Activated T-helper 9 cell treated with anti-CD3 and anti-CD28 coated beads, Interleukin-2, amount 50 U/mL, for 16 hours (primary cell): Measurements from ENCODE around the gene RXFP1.

Experiments
- DNase-seq: peaks from one replicate; pipeline ENCODE4 v3.0.0-alpha.2; 2020; ENCODE audit warnings: low read depth

RXFP1 gene

GRCh38 chr4:158543191-158543590 is 21.5 kb downstream of the RXFP1 start:
- DNase-seq: no peak

- DNase-seq: no peak
Measured at GRCh38 chr4:158544141-158544540, 22.5 kb downstream of the RXFP1 start.

DNA sequence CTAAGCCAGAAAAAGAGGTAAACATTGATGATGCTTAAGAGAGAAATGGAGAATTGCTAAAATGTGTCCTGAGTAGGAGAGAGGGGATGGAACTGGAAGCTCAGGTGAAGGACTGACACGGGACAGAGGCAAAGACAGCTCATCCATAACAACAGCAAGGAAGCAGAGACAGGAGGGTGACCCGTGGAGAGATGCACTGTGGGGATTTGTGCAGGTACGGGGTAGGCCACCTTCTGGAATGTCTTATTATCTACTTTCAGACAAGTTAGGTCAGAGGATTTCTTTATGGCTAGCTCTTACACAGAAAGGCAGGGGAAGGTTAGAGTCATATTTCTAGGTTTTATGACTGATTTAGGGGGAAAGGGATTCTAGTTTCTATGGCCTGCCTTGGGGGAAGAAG is 31.7 kb downstream of the RXFP1 start:
- DNase-seq: no peak

DNA sequence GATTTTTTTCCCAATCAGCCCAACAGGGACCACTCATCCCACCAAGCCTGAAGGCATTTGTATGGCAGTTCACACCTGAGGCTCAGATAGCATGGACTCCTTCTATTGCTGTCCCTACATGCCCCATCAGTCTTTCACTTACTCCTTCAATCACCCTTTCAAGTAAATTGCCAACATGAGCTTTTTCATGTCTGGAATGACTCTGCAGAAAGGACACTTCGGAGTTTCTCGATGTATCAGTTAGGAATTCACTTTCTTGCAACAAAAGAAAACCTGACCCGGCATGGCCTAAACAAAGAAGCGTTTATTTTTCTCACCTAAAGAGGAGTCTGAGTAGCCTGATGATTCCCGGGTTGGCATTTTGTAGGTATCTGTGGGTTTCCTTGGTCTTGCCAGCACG is 38.6 kb downstream of the RXFP1 start:
- DNase-seq: no peak

GRCh38 chr4:158566860-158567259 is 45.2 kb downstream of the RXFP1 start:
- no peak for DNase-seq

DNA sequence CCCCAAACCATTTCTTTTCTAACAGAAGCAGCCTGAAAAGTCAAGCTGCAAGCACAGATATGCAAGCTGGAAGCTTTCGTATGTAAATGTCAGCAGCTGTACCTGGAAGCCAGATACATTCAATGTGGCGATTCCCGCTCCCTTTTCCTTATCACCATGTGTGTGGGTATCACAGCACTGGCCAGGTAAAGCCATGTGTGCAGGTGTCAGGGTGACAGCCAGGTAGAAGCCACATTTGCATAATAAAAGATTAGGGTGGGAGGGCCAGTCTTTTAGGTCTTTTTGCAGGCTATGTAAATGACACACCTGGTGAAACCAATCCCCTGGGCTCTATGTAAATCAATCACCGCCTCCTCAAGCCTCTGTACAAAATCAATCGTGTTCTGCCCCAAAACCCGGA is 50.1 kb downstream of the RXFP1 start:
- DNase-seq: no peak

GRCh38 chr4:158572608-158573007 is 50.9 kb downstream of the RXFP1 start:
- DNase-seq: no peak

DNA sequence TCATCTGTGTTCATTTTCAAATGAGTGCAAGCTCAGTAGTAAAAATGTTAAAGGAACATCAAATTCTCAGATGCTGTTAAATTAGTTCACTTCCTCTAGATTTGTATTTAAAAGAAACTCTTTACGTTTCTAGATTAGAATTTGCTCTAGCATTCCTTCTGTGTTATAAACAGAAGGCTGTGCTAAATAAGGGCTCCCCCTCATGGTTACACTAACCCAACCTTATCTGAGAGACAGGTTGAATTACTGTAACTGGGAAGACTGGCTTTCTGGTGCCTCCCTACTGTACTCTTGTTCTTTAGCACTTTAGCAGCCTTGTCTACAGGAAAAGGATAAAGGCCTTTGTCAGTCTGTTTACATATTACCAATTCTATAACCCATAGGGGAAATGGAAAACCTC is 56.8 kb downstream of the RXFP1 start:
- DNase-seq: no peak

GRCh38 chr4:158580064-158580463 is 58.4 kb downstream of the RXFP1 start:
- no peak for DNase-seq

DNA sequence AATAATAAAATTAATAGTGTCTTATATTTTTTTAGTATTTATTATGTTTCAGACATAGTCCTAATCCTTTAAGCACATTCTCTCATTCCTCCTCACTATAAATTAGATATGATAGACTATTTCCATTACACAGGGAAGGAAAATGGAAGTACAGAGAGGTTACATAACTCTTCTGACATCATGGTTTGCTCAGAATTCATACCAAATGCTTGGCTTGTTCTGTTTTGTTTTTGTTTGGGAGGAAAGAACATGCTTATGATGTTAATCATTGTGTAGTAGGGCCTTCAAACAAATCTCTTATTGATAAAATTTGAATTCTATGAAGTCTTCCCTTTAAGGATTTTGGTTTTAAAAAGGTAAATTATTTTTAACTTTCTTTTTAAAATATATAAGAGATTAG is 59.5 kb downstream of the RXFP1 start:
- no peak for DNase-seq

GRCh38 chr4:158586881-158587280 is 65.2 kb downstream of the RXFP1 start:
- no peak for DNase-seq

GRCh38 chr4:158588285-158588684 is 66.6 kb downstream of the RXFP1 start:
- DNase-seq: no peak

GRCh38 chr4:158588777-158589176 is 67.1 kb downstream of the RXFP1 start:
- DNase-seq: no peak

GRCh38 chr4:158590306-158590705 is 68.6 kb downstream of the RXFP1 start:
- no peak for DNase-seq

DNA sequence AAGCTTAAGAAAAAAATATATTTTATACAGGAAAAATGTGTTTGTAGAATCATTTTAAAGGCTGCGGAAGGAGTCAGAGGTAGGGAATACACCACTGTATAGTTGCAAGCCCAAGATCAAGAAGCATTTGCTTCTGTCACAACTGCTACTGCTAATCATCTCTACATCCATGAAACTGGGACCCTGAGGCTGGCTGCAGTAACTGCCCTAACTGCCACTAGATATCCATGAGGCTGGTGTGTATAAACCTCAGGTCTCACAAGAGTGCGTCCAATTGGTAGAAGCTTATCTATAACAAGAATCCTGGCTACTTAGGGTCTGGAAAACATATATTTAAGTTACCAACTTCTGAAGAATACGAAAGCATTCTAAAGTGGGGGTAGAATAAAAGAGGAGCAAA is 69.1 kb downstream of the RXFP1 start:
- DNase-seq: no peak

DNA sequence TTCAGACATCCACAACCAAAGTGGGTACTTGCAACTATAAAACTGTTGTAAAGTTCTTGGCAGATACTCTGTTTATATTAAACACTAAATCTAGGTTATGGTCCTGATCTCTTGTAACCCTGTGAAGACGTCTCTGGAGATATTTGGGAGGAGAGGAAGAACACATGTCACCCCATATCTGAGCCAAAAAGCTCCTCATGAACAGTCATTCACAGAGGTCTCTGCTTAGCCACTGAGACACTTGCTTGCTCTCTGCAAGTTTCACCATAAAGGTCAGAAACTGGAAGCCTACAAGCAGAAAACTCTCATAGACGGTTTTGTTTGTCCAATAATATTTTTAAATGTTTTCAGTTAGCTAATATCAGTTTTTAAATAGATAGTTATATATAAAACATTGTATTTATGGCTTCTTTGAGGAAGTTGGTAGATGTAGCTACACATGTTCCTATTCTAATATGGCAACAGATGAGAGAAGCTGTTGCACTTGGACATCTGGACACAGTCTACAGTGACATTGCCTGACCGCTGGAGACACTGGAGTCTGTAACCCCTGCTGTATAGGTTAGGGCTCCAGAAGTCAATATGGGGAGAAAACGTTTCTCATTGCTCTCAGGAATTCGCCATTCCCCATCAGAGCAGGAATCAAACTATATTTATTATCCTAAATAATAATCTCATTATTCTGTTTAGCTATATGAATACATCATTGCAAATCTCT is 76.4 kb downstream of the RXFP1 start:
- DNase-seq: no peak

DNA sequence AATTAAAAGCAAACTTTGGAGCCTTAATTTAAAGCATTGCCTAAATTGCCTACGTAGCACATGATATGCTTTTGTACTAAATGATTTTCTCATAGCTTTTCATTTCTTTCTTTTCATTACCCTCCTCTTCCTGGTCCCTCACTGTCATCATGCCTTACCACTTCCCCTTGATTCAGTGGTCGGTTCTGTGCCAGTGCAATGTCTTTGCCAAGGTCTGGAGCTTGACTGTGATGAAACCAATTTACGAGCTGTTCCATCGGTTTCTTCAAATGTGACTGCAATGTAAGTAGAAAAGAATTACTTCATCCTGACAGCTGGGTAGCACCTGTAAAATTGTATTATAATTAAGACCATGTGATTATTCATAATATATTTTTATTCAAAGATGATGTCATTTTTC is 77.5 kb downstream of the RXFP1 start:
- DNase-seq: no peak

DNA sequence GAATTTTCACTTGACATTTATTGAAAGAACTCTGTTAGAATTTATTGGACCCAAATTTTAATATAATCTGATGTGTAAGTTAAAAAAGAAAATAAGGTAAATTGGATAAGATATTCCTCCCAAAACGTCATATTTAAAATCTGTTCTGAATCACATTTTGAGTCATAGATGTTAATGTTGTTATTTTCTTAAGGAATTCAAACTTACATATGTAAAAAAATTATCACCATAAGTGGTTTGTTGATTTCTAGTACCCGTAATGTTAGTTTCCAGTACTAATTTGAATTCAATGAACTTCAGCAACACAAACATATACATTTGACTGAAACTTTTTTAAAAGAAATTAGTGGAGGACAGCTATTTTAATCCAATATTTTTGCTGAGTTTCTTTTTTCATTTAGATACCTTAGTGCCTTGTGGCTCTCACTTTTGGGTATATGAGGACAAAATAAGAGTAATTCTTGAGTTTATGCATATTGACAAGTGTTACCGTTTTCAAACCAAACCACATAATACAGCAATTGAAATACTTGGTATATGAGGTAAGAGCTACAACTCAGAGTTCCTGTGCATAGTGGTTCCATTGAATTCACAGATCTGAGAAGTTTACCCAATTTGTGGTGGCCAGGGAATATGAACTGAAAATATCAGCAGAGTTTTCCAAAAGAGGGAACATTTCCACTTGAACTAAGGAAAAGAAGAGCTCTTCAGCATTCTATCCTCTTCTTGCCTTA is 78.2 kb downstream of the RXFP1 start:
- DNase-seq: no peak

DNA sequence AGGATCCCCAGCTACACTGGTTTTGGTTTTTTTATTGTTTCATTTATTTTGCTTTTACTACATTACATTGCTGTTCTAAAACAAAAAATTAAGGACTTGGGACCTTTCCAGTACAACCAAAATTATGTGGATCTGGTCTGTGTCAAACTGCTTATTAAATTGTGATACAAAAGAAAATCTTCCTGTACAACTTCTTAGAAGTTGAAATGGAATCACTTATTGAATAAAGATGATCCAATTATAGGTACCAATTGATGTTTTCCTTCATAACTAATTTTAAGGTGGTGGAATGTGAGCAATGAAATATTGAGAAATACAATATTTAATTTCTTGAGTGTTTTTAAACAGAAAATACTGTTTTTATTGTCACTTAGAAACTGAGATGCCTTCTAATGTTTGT is 82.7 kb downstream of the RXFP1 start:
- DNase-seq: no peak

GRCh38 chr4:158605393-158605792 is 83.7 kb downstream of the RXFP1 start:
- DNase-seq: no peak

DNA sequence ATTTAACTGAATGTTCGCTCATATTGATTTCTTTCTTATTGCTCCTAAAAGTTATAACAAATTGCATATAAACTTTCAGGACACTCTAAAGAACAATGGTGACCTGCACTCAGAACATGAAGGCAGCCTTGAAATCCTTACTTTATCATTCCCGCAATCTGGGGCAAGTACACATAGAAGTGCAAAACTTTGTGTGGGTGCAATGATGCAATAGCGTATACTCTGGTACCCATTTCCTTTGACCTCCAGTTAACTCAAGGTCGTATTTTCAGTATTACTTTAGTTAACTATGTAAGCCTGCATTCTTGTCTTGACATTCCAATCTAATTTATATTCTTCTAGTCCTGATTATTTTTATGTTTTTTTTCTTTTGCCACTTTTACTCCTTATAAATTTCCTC is 85.3 kb downstream of the RXFP1 start:
- DNase-seq: no peak

- DNase-seq: no peak
Measured at GRCh38 chr4:158609116-158609515, 87.4 kb downstream of the RXFP1 start.

GRCh38 chr4:158610790-158611189 is 89.1 kb downstream of the RXFP1 start:
- DNase-seq: no peak

DNA sequence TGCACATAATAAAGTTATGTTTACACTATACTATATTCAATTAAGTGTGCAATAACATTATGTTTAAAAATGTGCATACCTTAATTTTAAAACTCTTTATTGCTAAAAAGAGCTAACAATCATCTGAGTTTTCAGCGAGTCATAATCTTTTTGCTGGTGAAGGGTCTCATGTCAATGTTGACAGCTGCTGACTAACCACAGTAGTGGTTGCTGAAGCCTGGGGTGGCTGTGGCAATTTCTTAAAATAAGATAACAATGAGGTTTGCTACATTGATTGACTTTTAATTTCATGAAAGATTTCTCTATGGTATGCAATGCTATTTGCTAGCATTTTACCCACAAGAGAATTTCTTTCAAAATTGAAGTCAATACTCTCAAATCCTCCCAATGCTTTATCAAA is 91.4 kb downstream of the RXFP1 start:
- DNase-seq: no peak
